Left ventricle myocardium inferior (tissue), 1 donor: ENCODE data around the gene ATP13A2. TPM values are rescaled to one million over a fixed set of nuclear protein-coding genes. Genes with fewer than 3 reads are reported as not detected.

Experiments used
- DNase-seq: peaks from one replicate; pipeline ENCODE4 v3.0.0-alpha.2; 2020
- H3K27ac ChIP-seq: fragments of 200-600 bp; replicated peaks from 2 replicates; pipeline ENCODE4 v1.8.0; 2021
- H3K27me3 ChIP-seq: fragments of 200-600 bp; 2 replicates; pipeline ENCODE4 v1.8.0; 2021; ENCODE audit warnings: low read depth
- H3K36me3 ChIP-seq: fragments of 200-600 bp; 2 replicates; pipeline ENCODE4 v1.8.0; 2021
- H3K4me1 ChIP-seq: fragments of 200-600 bp; 2 replicates; pipeline ENCODE4 v1.8.0; 2021
- H3K4me3 ChIP-seq: fragments of 200-600 bp; 2 replicates; pipeline ENCODE4 v1.8.0; 2021; ENCODE audit warnings: mild to moderate bottlenecking, moderate library complexity
- H3K9me3 ChIP-seq: fragments of 200-600 bp; replicated peaks from 2 replicates; pipeline ENCODE4 v1.8.0; 2021
- CTCF ChIP-seq: fragments of 200-600 bp; IDR thresholded peaks from 2 replicates; pipeline ENCODE4 v1.8.0; 2021; ENCODE audit warnings: antibody characterized with exemption, mild to moderate bottlenecking, borderline replicate concordance
- intact Hi-C: fragments of 100-400 bp; cut with micrococcal nuclease; formaldehyde crosslinking; loops from one replicate; pipeline ENCODE4 v1.11.0; 2022
- total RNA-seq: library from RNA; stranded (reverse); fragmentation: NEBNext Ultra II Directional; extraction: Animal tissue kit (Norgen Biotek cat#: 25700); gene quantifications from one replicate; pipeline ENCODE4 v1.2.1, GENCODE V29; 2021
- donor health status: DM: no; HTN: yes; CAD: no; lungs with severe emphysema.

Gene ATP13A2
- total RNA-seq, 1 donor from 2014 or later: 11.2 TPM

DNA sequence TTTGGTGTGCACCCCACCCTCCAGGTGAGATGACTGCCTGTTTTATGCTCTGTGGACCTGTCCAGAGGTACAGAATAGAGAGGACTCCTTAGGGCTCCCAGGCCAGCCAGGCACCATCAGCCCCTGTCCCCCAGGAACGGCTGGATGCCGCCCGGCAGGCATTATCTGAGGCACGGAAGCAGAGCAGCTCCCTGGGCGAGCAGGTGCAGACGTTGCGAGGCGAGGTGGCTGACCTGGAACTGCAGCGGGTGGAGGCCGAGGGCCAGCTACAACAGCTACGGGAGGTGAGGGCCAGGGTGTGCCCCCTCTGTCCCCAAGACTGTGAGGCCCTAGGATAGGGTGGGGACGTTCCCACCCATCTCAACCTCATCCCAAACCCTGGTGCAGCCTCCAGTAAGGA lies 42.1 kb downstream of the ATP13A2 start:
- H3K27me3 ChIP-seq: no peaks in the 10 kb centered on the region
- peaks cover 14% of the 10 kb centered on the region for H3K4me1 ChIP-seq
- intact Hi-C loops: no loop called here

GRCh38 chr1:16969057-16969611 lies 42.6 kb downstream of the ATP13A2 start:
- intact Hi-C loops: no loop called here
- DNase-seq: no peak
- Histone ChIP-seq H3K4me1 (peaks cover 14% of the 10 kb centered on the region), H3K36me3 (peaks cover 18% of the 10 kb centered on the region), H3K27ac (no peak overlapping the region), H3K27me3 (no peaks in the 10 kb centered on the region), H3K4me3 (no peak overlapping the region), H3K9me3 (no peaks in the 10 kb centered on the region)
- no peak for TF ChIP-seq CTCF

More for the DNA sequence above, 42.1 kb downstream of the ATP13A2 start:
- H3K9me3 ChIP-seq: no peaks in the 10 kb centered on the region
- no peak for TF ChIP-seq CTCF
- H3K4me3 ChIP-seq: no peak overlapping the region
- H3K36me3 ChIP-seq: peaks cover 18% of the 10 kb centered on the region
- no peak overlapping the region for H3K27ac ChIP-seq
- DNase-seq: no peak

GRCh38 chr1:16968372-16968771 lies 43.4 kb downstream of the ATP13A2 start:
- no peak overlapping the region for H3K4me3 ChIP-seq
- no peak overlapping the region for H3K27ac ChIP-seq
- H3K4me1 ChIP-seq: peaks cover 17% of the 10 kb centered on the region
- intact Hi-C loops: no loop called here
- no peaks in the 10 kb centered on the region for H3K27me3 ChIP-seq
- DNase-seq: no peak
- no peaks in the 10 kb centered on the region for H3K9me3 ChIP-seq
- TF ChIP-seq CTCF: no peak
- H3K36me3 ChIP-seq: peaks cover 18% of the 10 kb centered on the region

- Histone ChIP-seq H3K9me3 (no peaks in the 10 kb centered on the region), H3K4me1 (peaks cover 17% of the 10 kb centered on the region), H3K36me3 (peaks cover 18% of the 10 kb centered on the region), H3K27me3 (no peaks in the 10 kb centered on the region), H3K27ac (no peak overlapping the region), H3K4me3 (no peak overlapping the region)
- no peak for TF ChIP-seq CTCF
- intact Hi-C loops: no loop called here
- no peak for DNase-seq
Measured at GRCh38 chr1:16967962-16968361, 43.8 kb downstream of the ATP13A2 start.

- H3K4me3 ChIP-seq: no peak overlapping the region
- TF ChIP-seq CTCF: no peak
- no peak overlapping the region for H3K27ac ChIP-seq
- peak; percentile 57 for DNase-seq
- H3K36me3 ChIP-seq: peaks cover 18% of the 10 kb centered on the region
- peaks cover 17% of the 10 kb centered on the region for H3K4me1 ChIP-seq
- intact Hi-C loops: no loop called here
- H3K27me3 ChIP-seq: no peaks in the 10 kb centered on the region
- H3K9me3 ChIP-seq: no peaks in the 10 kb centered on the region
Measured at GRCh38 chr1:16967095-16967575, 44.6 kb downstream of the ATP13A2 start.
